GM18517 (cell line): ENCODE measurements around the gene GPATCH11.

Experiments used
- ATAC-seq: cut with Tn5 transposase; IDR thresholded peaks from one replicate; pipeline ENCODE4 v1.9.1; 2021; ENCODE audit warnings: mild to moderate bottlenecking, moderate library complexity; ENCODE audit not compliant: unreplicated experiment

Gene GPATCH11

GRCh38 chr2:37083873-37084794, at the start of gene GPATCH11, which contains the start of gene HEATR5B:
TSS of gene GPATCH11 (plus strand) at chr2:37084518. CDS start at chr2:37088382, 3,864 bp downstream.
TSS of gene HEATR5B (minus strand) at chr2:37084372. CDS start at chr2:37083414, 958 bp downstream.
- peak; percentile 75 for ATAC-seq

GRCh38 chr2:37037771-37038170, 46.5 kb upstream of the GPATCH11 start:
- no peak for ATAC-seq

- ATAC-seq: no peak
Measured at GRCh38 chr2:37039580-37039979, 44.7 kb upstream of the GPATCH11 start.

- ATAC-seq: no peak
Measured at GRCh38 chr2:37052600-37053332, 31.6 kb upstream of the GPATCH11 start.

- ATAC-seq: no peak
Measured at GRCh38 chr2:37059841-37060240, 24.5 kb upstream of the GPATCH11 start.

GRCh38 chr2:37060446-37060845, 23.9 kb upstream of the GPATCH11 start:
- ATAC-seq: no peak

- no peak for ATAC-seq
Measured at GRCh38 chr2:37061013-37061711, 23.2 kb upstream of the GPATCH11 start.

- ATAC-seq: no peak
Measured at GRCh38 chr2:37061776-37062175, 22.5 kb upstream of the GPATCH11 start.

- ATAC-seq: no peak
Measured at GRCh38 chr2:37068686-37069085, 15.6 kb upstream of the GPATCH11 start.

- no peak for ATAC-seq
Measured at GRCh38 chr2:37070931-37071330, 13.4 kb upstream of the GPATCH11 start.

- no peak for ATAC-seq
Measured at GRCh38 chr2:37080266-37080665, 4.1 kb upstream of the GPATCH11 start.

GRCh38 chr2:37080689-37081088, 3.6 kb upstream of the GPATCH11 start:
- ATAC-seq: no peak

- ATAC-seq: peak; percentile 6
Measured at GRCh38 chr2:37084797-37085196, 479 bp downstream of the GPATCH11 start.

- ATAC-seq: no peak
Measured at GRCh38 chr2:37085731-37086147, 1.4 kb downstream of the GPATCH11 start.

- peak; percentile 87 for ATAC-seq
Measured at GRCh38 chr2:37090019-37090477, 5.7 kb downstream of the GPATCH11 start.

- ATAC-seq: peak; percentile 67
Measured at GRCh38 chr2:37091873-37092272, 7.6 kb downstream of the GPATCH11 start.

GRCh38 chr2:37096568-37096967, 12.2 kb downstream of the GPATCH11 start:
- ATAC-seq: no peak

- ATAC-seq: no peak
Measured at GRCh38 chr2:37098416-37099118, 14.2 kb downstream of the GPATCH11 start.

GRCh38 chr2:37100054-37100453, 15.7 kb downstream of the GPATCH11 start:
- no peak for ATAC-seq

- ATAC-seq: no peak
Measured at GRCh38 chr2:37102588-37102987, 18.3 kb downstream of the GPATCH11 start.
